Sigmoid colon (tissue), 4 donors: ENCODE measurements around the gene SPACA7.

Experiments
- CTCF ChIP-seq, 4 experiments: fragments of 450-650 bp in 3 of 4; fragments of 200-600 bp in 1 of 4; IDR thresholded peaks; one replicate each; pipeline ENCODE4 v1.5.1; 2016 to 2019; ENCODE audit warnings: antibody characterized with exemption in 4 of 4, mild to moderate bottlenecking in 3 of 4, moderate library complexity in 2 of 4
- EP300 ChIP-seq, 4 donors: sonication (generic); formaldehyde crosslinking; IDR thresholded peaks; one replicate each; pipeline ENCODE4 v1.6.1; 2017; ENCODE audit warnings: antibody characterized with exemption in 4 of 4
- POLR2A ChIP-seq, 2 donors: fragments of 450-650 bp; IDR thresholded peaks; one replicate each; pipeline ENCODE4 v1.6.1; 2016; ENCODE audit warnings: antibody characterized with exemption in 2 of 2, mild to moderate bottlenecking in 2 of 2, moderate library complexity in 2 of 2
- POLR2AphosphoS5 ChIP-seq, 4 donors: sonication (generic); formaldehyde crosslinking; IDR thresholded peaks; one replicate each; pipeline ENCODE4 v1.6.1; 2017; ENCODE audit warnings: antibody characterized with exemption in 4 of 4

GRCh38 chr13:112441779-112442310 lies 65.7 kb downstream of the SPACA7 start:
- no peak for TF ChIP-seq CTCF (IDR thresholded peaks at IDR 0.05)
- TF ChIP-seq POLR2A (IDR thresholded peaks at IDR 0.05): no peak
- TF ChIP-seq POLR2AphosphoS5 (IDR thresholded peaks at IDR 0.05): no peak
- TF ChIP-seq EP300 (IDR thresholded peaks at IDR 0.05): no peak
